Neural progenitor cell (in vitro differentiated cells): ENCODE data around the gene GALNT2. TPM values are rescaled to one million over a fixed set of nuclear protein-coding genes. Genes with fewer than 3 reads are reported as not detected.

Source experiments
- DNase-seq: peaks from one replicate; pipeline ENCODE4 v3.0.0-alpha.2; 2016; ENCODE audit warnings: low spot score
- H2AFZ ChIP-seq: fragments of 200-600 bp; sonication (generic); replicated peaks from 2 replicates; pipeline ENCODE4 v1.6.1; 2016; ENCODE audit warnings: antibody characterized with exemption
- H3F3A ChIP-seq: fragments of 200-600 bp; sonication (generic); 2 replicates; pipeline ENCODE4 v1.6.1; 2016; ENCODE audit warnings: antibody characterized with exemption, low read depth
- H3K27ac ChIP-seq: fragments of 200-600 bp; sonication (generic); 2 replicates; pipeline ENCODE4 v1.5.1; 2016; ENCODE audit warnings: mild to moderate bottlenecking
- H3K27me3 ChIP-seq: fragments of 200-600 bp; sonication (generic); 2 replicates; pipeline ENCODE4 v1.6.1; 2016; ENCODE audit warnings: mild to moderate bottlenecking, moderate library complexity
- H3K36me3 ChIP-seq: fragments of 200-600 bp; sonication (generic); 2 replicates; pipeline ENCODE4 v1.5.1; 2016
- H3K4me1 ChIP-seq: fragments of 200-600 bp; sonication (generic); 2 replicates; pipeline ENCODE4 v1.6.1; 2016; ENCODE audit warnings: mixed run types
- H3K4me2 ChIP-seq: fragments of 200-600 bp; sonication (generic); 2 replicates; pipeline ENCODE4 v1.6.1; 2016
- H3K4me3 ChIP-seq: fragments of 200-600 bp; sonication (generic); 2 replicates; pipeline ENCODE4 v1.5.1; 2016
- H3K79me2 ChIP-seq: fragments of 200-600 bp; sonication (generic); 2 replicates; pipeline ENCODE4 v1.6.1; 2016; ENCODE audit warnings: low read depth
- H3K9ac ChIP-seq: fragments of 200-600 bp; sonication (generic); 2 replicates; pipeline ENCODE4 v1.6.1; 2016
- H3K9me3 ChIP-seq: fragments of 200-600 bp; sonication (generic); 2 replicates; pipeline ENCODE4 v1.5.1; 2016; ENCODE audit warnings: low read depth
- H4K20me1 ChIP-seq: fragments of 200-600 bp; sonication (generic); 2 replicates; pipeline ENCODE4 v1.6.1; 2016; ENCODE audit warnings: low read depth
- H3K27ac Mint-ChIP-seq: 3 replicates; pipeline ENCODE4 v1.8.0; 2021; ENCODE audit warnings: mixed read lengths
- H3K27me3 Mint-ChIP-seq: 2 replicates; pipeline ENCODE4 v1.8.0; 2022; ENCODE audit warnings: low read depth, mild to moderate bottlenecking, inconsistent platforms, moderate library complexity, mixed read lengths; ENCODE audit not compliant: insufficient read depth
- H3K36me3 Mint-ChIP-seq: 3 replicates; pipeline ENCODE4 v1.8.0; 2021; ENCODE audit warnings: mixed read lengths
- H3K4me1 Mint-ChIP-seq: 3 replicates; pipeline ENCODE4 v1.8.0; 2021; ENCODE audit warnings: mixed read lengths
- H3K4me3 Mint-ChIP-seq: 3 replicates; pipeline ENCODE4 v1.8.0; 2021; ENCODE audit warnings: mild to moderate bottlenecking, moderate library complexity, mixed read lengths
- H3K9me3 Mint-ChIP-seq: 3 replicates; pipeline ENCODE4 v1.8.0; 2020; ENCODE audit warnings: mixed read lengths
- EZH2 ChIP-seq: fragments of 200-600 bp; sonication (generic); IDR thresholded peaks from 2 replicates; pipeline ENCODE4 v1.6.1; 2017; ENCODE audit warnings: antibody characterized with exemption, mild to moderate bottlenecking, moderate library complexity
- EZH2phosphoT487 ChIP-seq: fragments of 200-600 bp; sonication (generic); IDR thresholded peaks from 2 replicates; pipeline ENCODE4 v1.6.1; 2017; ENCODE audit warnings: antibody characterized with exemption
- total RNA-seq: library from RNA; depleted of rRNA; stranded (reverse); fragments of >200 nt; gene quantifications from 2 replicates; pipeline ENCODE4 v1.2.3, GENCODE V29; 2015; ENCODE audit warnings: low replicate concordance
- TF ChIP-seq, protein P1 (sequence below): fragments of 200-600 bp; sonication (generic); IDR thresholded peaks from 2 replicates; pipeline ENCODE4 v1.5.1; 2017; ENCODE audit warnings: antibody characterized with exemption, mild to moderate bottlenecking

Gene GALNT2
- total RNA-seq, 1 donor from 2014 or later, result 37.6 TPM

DNA sequence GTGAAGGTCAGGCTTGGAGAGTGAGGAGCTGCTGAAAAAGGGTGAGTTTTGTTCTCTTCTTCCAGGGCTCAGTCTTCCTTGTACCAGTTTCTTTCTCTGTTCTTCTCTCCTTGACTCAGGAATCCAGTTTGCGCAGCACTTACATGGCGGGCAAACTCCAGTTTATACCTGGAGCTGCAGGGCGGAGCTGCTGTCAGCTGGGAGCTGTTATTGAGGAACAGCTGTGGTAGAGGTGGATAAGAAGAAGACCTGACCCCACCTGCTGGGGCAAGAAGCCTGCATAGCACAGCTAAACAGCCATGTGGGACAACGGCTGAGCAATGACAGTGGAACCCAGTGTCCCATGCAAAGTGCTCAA, 46.2 kb downstream of the GALNT2 start:
- H3F3A ChIP-seq, result peaks cover 24% of the 10 kb centered on the region
- Mint-ChIP-seq H3K4me3 (peak overlapping the region; percentile 5), H3K9me3 (no peaks in the 10 kb centered on the region), H3K27me3 (peaks cover 2% of the 10 kb centered on the region), H3K4me1 (peaks cover 49% of the 10 kb centered on the region), H3K27ac (peak overlapping the region; percentile 74), H3K36me3 (peaks cover 21% of the 10 kb centered on the region)
- H3K4me1 ChIP-seq, result peaks cover 40% of the 10 kb centered on the region
- DNase-seq, result no peak
- no peaks in the 10 kb centered on the region for H3K27me3 ChIP-seq
- no peaks in the 10 kb centered on the region for H3K9me3 ChIP-seq
- H2AFZ ChIP-seq, result no peak overlapping the region
- H3K79me2 ChIP-seq, result peaks cover 69% of the 10 kb centered on the region
- no peaks in the 10 kb centered on the region for H3K36me3 ChIP-seq
- no peak overlapping the region for H3K27ac ChIP-seq
- H3K4me2 ChIP-seq, result peak overlapping the region; percentile 63
- TF ChIP-seq EZH2phosphoT487, result no peak
- TF ChIP-seq, protein P1, sequence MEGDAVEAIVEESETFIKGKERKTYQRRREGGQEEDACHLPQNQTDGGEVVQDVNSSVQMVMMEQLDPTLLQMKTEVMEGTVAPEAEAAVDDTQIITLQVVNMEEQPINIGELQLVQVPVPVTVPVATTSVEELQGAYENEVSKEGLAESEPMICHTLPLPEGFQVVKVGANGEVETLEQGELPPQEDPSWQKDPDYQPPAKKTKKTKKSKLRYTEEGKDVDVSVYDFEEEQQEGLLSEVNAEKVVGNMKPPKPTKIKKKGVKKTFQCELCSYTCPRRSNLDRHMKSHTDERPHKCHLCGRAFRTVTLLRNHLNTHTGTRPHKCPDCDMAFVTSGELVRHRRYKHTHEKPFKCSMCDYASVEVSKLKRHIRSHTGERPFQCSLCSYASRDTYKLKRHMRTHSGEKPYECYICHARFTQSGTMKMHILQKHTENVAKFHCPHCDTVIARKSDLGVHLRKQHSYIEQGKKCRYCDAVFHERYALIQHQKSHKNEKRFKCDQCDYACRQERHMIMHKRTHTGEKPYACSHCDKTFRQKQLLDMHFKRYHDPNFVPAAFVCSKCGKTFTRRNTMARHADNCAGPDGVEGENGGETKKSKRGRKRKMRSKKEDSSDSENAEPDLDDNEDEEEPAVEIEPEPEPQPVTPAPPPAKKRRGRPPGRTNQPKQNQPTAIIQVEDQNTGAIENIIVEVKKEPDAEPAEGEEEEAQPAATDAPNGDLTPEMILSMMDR, result no peak
- TF ChIP-seq EZH2, result no peak
- H4K20me1 ChIP-seq, result peaks cover 90% of the 10 kb centered on the region
- H3K4me3 ChIP-seq, result no peak overlapping the region
- H3K9ac ChIP-seq, result no peak overlapping the region

DNA sequence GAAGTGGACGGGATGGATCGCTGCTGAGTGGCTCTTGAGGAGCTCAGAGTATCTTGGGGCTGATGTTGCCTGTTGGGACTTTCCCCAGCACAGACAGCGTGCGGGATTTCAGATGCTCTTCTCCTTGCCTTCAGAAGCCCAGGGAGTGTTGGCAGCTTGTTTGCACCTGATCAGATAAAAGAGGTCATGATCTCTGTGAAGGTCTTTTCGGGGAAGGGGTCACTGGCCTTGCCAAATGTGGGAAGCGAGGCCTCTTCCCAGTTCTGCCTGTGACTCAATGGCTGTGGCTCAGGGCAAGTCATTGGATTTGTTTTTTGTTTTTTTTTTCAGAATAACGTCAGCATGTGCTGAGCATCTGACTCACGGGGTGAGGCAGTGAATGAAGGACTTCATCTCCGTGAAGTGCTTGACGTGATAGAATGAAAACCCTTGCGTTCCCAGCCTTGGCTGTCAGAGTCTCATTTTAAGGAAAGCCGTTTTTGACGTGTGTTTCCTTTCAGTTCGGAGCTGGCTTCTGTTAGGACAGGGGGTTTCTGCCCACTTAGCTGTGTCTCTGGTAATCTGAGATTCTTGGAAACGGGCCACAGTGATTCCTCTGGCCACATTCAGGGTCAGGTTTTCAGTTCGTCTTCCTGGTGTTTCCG, 46.7 kb downstream of the GALNT2 start:
- Mint-ChIP-seq H3K4me3 (no peak overlapping the region), H3K4me1 (peaks cover 49% of the 10 kb centered on the region), H3K27me3 (peaks cover 2% of the 10 kb centered on the region), H3K36me3 (peaks cover 22% of the 10 kb centered on the region), H3K27ac (peak overlapping the region; percentile 46), H3K9me3 (no peaks in the 10 kb centered on the region)
- H3K9me3 ChIP-seq, result no peaks in the 10 kb centered on the region
- no peak overlapping the region for H3K4me2 ChIP-seq
- H3K9ac ChIP-seq, result no peak overlapping the region
- no peaks in the 10 kb centered on the region for H3K27me3 ChIP-seq
- peaks cover 40% of the 10 kb centered on the region for H3K4me1 ChIP-seq
- H3K79me2 ChIP-seq, result peaks cover 64% of the 10 kb centered on the region
- no peak overlapping the region for H3K4me3 ChIP-seq
- H3F3A ChIP-seq, result peaks cover 24% of the 10 kb centered on the region
- TF ChIP-seq, protein P1, result no peak
- TF ChIP-seq EZH2 (no peak), EZH2phosphoT487 (no peak)
- peaks cover 90% of the 10 kb centered on the region for H4K20me1 ChIP-seq
- no peak overlapping the region for H2AFZ ChIP-seq
- no peaks in the 10 kb centered on the region for H3K36me3 ChIP-seq
- no peak for DNase-seq
- H3K27ac ChIP-seq, result no peak overlapping the region

DNA sequence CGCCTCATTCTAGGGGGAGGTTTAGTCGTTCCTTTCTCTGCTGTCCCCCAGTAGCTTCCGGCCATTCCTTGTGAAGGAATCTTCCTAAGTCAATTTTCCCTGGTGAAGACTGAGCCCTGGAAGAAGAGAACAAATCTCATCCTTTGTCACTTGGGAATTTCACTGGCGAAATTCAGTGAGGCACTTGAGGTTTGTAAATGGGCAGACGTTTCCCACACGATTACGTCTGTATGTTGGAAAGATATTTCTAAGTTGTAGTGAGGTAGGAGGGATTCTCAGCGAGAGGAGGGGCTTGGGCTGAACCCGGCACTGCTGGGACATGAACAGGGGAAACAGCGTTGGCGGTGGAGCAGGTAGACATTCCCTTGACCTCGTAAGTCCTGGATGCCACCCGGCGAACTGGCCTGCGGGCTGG, 47.2 kb downstream of the GALNT2 start:
- Histone ChIP-seq H3F3A (peaks cover 24% of the 10 kb centered on the region), H3K27me3 (no peaks in the 10 kb centered on the region), H4K20me1 (peaks cover 90% of the 10 kb centered on the region), H3K4me3 (no peak overlapping the region), H3K9ac (no peak overlapping the region), H3K79me2 (peaks cover 60% of the 10 kb centered on the region), H3K9me3 (no peaks in the 10 kb centered on the region), H3K27ac (no peak overlapping the region), H3K4me1 (peaks cover 40% of the 10 kb centered on the region), H2AFZ (no peak overlapping the region), H3K36me3 (no peaks in the 10 kb centered on the region), H3K4me2 (no peak overlapping the region)
- DNase-seq, result no peak
- no peaks in the 10 kb centered on the region for H3K9me3 Mint-ChIP-seq
- H3K4me1 Mint-ChIP-seq, result peaks cover 49% of the 10 kb centered on the region
- H3K27ac Mint-ChIP-seq, result no peak overlapping the region
- peaks cover 22% of the 10 kb centered on the region for H3K36me3 Mint-ChIP-seq
- peaks cover 2% of the 10 kb centered on the region for H3K27me3 Mint-ChIP-seq
- TF ChIP-seq, protein P1, result no peak
- TF ChIP-seq EZH2phosphoT487, result no peak
- TF ChIP-seq EZH2, result no peak
- no peak overlapping the region for H3K4me3 Mint-ChIP-seq
